Uterus (tissue), 2 donors: ENCODE data around the gene TM4SF20.

ENCODE experiments used
- POLR2A ChIP-seq, 2 donors: fragments of 450-650 bp; IDR thresholded peaks; one replicate each; pipeline ENCODE4 v1.6.1; 2016; ENCODE audit warnings: antibody characterized with exemption in 2 of 2, mild to moderate bottlenecking in 1 of 2, moderate library complexity in 1 of 2
- TF ChIP-seq, protein P1 (sequence below), 4 experiments: fragments of 200-600 bp in 2 of 4; fragments of 450-650 bp in 2 of 4; sonication (generic) in 2 of 4; IDR thresholded peaks; one replicate each; pipeline ENCODE4 v1.5.1; 2016 to 2019; ENCODE audit warnings: antibody characterized with exemption in 4 of 4, mild to moderate bottlenecking in 2 of 4, moderate library complexity in 1 of 4

DNA sequence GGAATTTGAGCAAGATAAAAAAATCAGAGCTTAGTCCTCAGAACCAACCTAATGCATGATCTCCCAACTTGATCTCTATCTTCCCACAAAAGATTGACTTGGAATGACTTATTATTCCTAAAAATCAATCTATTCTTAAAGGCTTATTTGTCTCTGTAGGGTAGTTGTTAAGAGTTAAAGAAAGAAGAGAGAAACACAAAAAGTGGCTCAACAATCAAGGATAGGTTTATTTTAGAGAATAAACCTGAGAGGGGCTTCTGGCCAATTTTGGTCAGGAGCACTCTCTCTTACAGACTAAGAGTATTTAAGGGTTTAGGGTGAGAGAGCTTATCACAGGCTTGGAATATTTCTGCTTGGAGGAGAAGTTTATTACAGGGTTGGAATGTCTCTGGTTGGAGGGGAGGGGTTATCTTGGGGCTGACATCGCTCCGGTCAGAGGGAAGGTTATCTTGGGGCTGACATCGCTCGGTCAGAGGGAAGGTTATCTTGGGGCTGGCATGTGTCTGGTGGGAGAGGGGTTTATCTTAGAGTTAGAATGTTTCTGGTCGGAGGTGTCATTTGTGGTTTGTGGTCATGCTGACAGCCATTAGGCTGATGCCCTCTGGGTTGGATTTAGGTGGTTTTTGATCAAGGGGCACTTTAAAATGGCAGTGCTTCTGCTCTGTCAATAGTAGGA, 56.4 kb downstream of the TM4SF20 start:
- TF ChIP-seq, protein P1, sequence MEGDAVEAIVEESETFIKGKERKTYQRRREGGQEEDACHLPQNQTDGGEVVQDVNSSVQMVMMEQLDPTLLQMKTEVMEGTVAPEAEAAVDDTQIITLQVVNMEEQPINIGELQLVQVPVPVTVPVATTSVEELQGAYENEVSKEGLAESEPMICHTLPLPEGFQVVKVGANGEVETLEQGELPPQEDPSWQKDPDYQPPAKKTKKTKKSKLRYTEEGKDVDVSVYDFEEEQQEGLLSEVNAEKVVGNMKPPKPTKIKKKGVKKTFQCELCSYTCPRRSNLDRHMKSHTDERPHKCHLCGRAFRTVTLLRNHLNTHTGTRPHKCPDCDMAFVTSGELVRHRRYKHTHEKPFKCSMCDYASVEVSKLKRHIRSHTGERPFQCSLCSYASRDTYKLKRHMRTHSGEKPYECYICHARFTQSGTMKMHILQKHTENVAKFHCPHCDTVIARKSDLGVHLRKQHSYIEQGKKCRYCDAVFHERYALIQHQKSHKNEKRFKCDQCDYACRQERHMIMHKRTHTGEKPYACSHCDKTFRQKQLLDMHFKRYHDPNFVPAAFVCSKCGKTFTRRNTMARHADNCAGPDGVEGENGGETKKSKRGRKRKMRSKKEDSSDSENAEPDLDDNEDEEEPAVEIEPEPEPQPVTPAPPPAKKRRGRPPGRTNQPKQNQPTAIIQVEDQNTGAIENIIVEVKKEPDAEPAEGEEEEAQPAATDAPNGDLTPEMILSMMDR (IDR thresholded peaks at IDR 0.05) = no peak
- TF ChIP-seq POLR2A (IDR thresholded peaks at IDR 0.05) = no peak
